ENCODE results near the gene MICU2. TPM values are rescaled to one million over a fixed set of nuclear protein-coding genes. Genes with fewer than 3 reads are reported as not detected.

MICU2 gene
- total and polyA plus RNA-seq, 2 of the 4 experiments (the other 2 are of a cell fraction) = 14.9 to 25.0 TPM

GRCh38 chr13:21568854-21569253, 35.1 kb downstream of the MICU2 start:
- Histone ChIP-seq H3K14ac (replicated peaks; ENCODE audit: low read depth, low read length) (no peak overlapping the region), H3K4ac (ENCODE audit: low read depth, low read length) (no peak overlapping the region), H2AFZ (replicated peaks; ENCODE audit: low read length, poor library complexity) (no peak overlapping the region), H2BK120ac (ENCODE audit: low read depth, low read length) (no peak overlapping the region), H3K18ac (ENCODE audit: low read depth, low read length) (no peak overlapping the region), H3K9me3 (ENCODE audit: control insufficient read depth, insufficient read depth, low read length) (no peaks in the 10 kb centered on the region), H3K9ac (ENCODE audit: low read depth, low read length) (no peak overlapping the region), H3K23ac (ENCODE audit: low read depth, low read length) (no peak overlapping the region), H3K9me1 (ENCODE audit: insufficient read depth, low read length) (no peaks in the 10 kb centered on the region; the same call in none of the 2 replicates), H3K27me3 (ENCODE audit: control insufficient read depth, insufficient read depth, low read length) (no peaks in the 10 kb centered on the region), H2BK20ac (ENCODE audit: low read depth, low read length) (no peak overlapping the region), H3K27ac (ENCODE audit: insufficient read depth, low read length) (no peak overlapping the region), H3K36me3 (ENCODE audit: control insufficient read depth, insufficient read depth, low read length) (peaks cover 6% of the 10 kb centered on the region), H3K79me1 (ENCODE audit: low read depth in 1 of 2, low read length in 2 of 2) (peaks cover 16 to 45% of the 10 kb centered on the region in 2 experiments), H3K4me3 (ENCODE audit: insufficient read depth, low read depth, low read length) (no peak overlapping the region), H3K4me2 (ENCODE audit: low read depth, low read length) (no peak overlapping the region), H2BK15ac (ENCODE audit: low read depth, low read length) (no peak overlapping the region), H4K5ac (ENCODE audit: low read depth, low read length) (no peak overlapping the region), H2AK5ac (ENCODE audit: low read depth, low read length) (no peak overlapping the region), H4K8ac (ENCODE audit: low read depth in 2 of 2, low read length in 2 of 2) (no peak overlapping the region), H4K20me1 (ENCODE audit: insufficient read depth, low read length) (no peaks in the 10 kb centered on the region), H2AK9ac (replicated peaks; ENCODE audit: low read depth, low read length, poor library complexity) (no peak overlapping the region), H4K91ac (ENCODE audit: insufficient read depth, low read depth, low read length) (no peak overlapping the region), H3K4me1 (ENCODE audit: control insufficient read depth, insufficient read depth, low read length) (no peaks in the 10 kb centered on the region; the same call in 1 of the 2 replicates), H3K56ac (ENCODE audit: extremely low read depth, insufficient read depth, low read length) (no peak overlapping the region), H2BK5ac (ENCODE audit: low read depth, low read length, poor library complexity, severe bottlenecking) (no peak overlapping the region)
- BruUV-seq (replicated peaks) = no TSS peak
- DNase-seq (no peak), ATAC-seq (ENCODE audit: low read depth) (no peak)
- POLR2A ChIA-PET (ENCODE audit: unreplicated experiment) = no interaction called here
- in situ Hi-C loops (cut with MboI; ENCODE audit: low sequenced_read_pairs) = no loop called here
- no peak for TF ChIP-seq CEBPB (IDR thresholded peaks at IDR 0.05; ENCODE audit: low read depth, low read length)
- no peak for TF ChIP-seq NFE2L2 (IDR thresholded peaks at IDR 0.05; ENCODE audit: low read depth, low read length)
- TF ChIP-seq MAFK (IDR thresholded peaks at IDR 0.05; ENCODE audit: low read depth, low read length) = no peak
- TF ChIP-seq ELK1 (IDR thresholded peaks at IDR 0.05; ENCODE audit: borderline replicate concordance, low read depth, low read length) = no peak
- TF ChIP-seq USF2 (IDR thresholded peaks at IDR 0.05; ENCODE audit: low read depth, low read length) = no peak
- no peak for TF ChIP-seq POLR2A (IDR thresholded peaks at IDR 0.05; ENCODE audit: low read depth, low read length)
- no peak for TF ChIP-seq MAZ (IDR thresholded peaks at IDR 0.05; ENCODE audit: borderline replicate concordance, low read depth, low read length)
- TF ChIP-seq MXI1 (IDR thresholded peaks at IDR 0.05; ENCODE audit: borderline replicate concordance, low read depth, low read length) = no peak
- TF ChIP-seq SMC3 (IDR thresholded peaks at IDR 0.05; ENCODE audit: low read depth, low read length) = no peak
- no peak for TF ChIP-seq RCOR1 (IDR thresholded peaks at IDR 0.05; ENCODE audit: insufficient replicate concordance, low read length)
- no peak for TF ChIP-seq CHD1 (IDR thresholded peaks at IDR 0.05; ENCODE audit: low read depth, low read length)
- no peak for TF ChIP-seq RAD21 (IDR thresholded peaks at IDR 0.05; ENCODE audit: low read length)
- no peak for TF ChIP-seq BHLHE40 (IDR thresholded peaks at IDR 0.05; ENCODE audit: low read depth, low read length)
- no peak for TF ChIP-seq RFX5 (IDR thresholded peaks at IDR 0.05; ENCODE audit: low read depth, low read length)
- WGBS, 2 experiments (ENCODE audit: extremely low coverage in 2 of 2, insufficient read length in 1 of 2) = 85% methylated on average over 2 of the region's 5 CpGs; no CpG with 5 or more reads in 1 of the 2 experiments
- CTCF ChIA-PET = no interaction called here
- dilution Hi-C loops (cut with HindIII; ENCODE audit: low sequenced_read_pairs, unreplicated experiment) = no loop called here
- intact Hi-C loops (cut with micrococcal nuclease) = no loop called here

Measured in IMR-90 (cell line).